ENCODE measurements around the gene AKR1A1. TPM values are rescaled to one million over a fixed set of nuclear protein-coding genes. Genes with fewer than 3 reads are reported as not detected.
"Not testable (repeated sequence)": the region's sequence is repeated elsewhere in the genome, so short reads cannot be mapped to it uniquely, and the experiment has no call there.

AKR1A1 gene
- total and polyA plus RNA-seq, 2 experiments from 2014 or later = 145 to 291 TPM

GRCh38 chr1:45585496-45586075 lies 35.0 kb downstream of the AKR1A1 start:
- peaks cover 12% of the 10 kb centered on the region for H3K4me1 ChIP-seq (ENCODE audit: low read depth)
- peaks cover 3% of the 10 kb centered on the region for H3K36me3 ChIP-seq
- H3K9me3 ChIP-seq (ENCODE audit: low read depth) = no peaks in the 10 kb centered on the region
- no peak for DNase-seq (ENCODE audit: low read depth in 1 of 2, low spot score in 1 of 2)
- no peaks in the 10 kb centered on the region for H3K27me3 ChIP-seq
- H3K27ac ChIP-seq = peak overlapping the region; percentile 79
- peak overlapping the region; percentile 94 for H3K4me3 ChIP-seq
- no peak for TF ChIP-seq CTCF (IDR thresholded peaks at IDR 0.05; ENCODE audit: low read depth, low read length)

- peaks cover 12% of the 10 kb centered on the region for H3K4me1 ChIP-seq (ENCODE audit: low read depth)
- no peaks in the 10 kb centered on the region for H3K9me3 ChIP-seq (ENCODE audit: low read depth)
- DNase-seq (ENCODE audit: low read depth in 1 of 2, low spot score in 1 of 2) = no peak
- peaks cover 10% of the 10 kb centered on the region for H3K36me3 ChIP-seq
- no peak overlapping the region for H3K27ac ChIP-seq
- no peaks in the 10 kb centered on the region for H3K27me3 ChIP-seq
- TF ChIP-seq CTCF (IDR thresholded peaks at IDR 0.05; ENCODE audit: low read depth, low read length) = no peak
- H3K4me3 ChIP-seq = no peak overlapping the region
Observed at GRCh38 chr1:45586769-45587168, 36.1 kb downstream of the AKR1A1 start.

- Histone ChIP-seq H3K9me3 (ENCODE audit: low read depth) (no peaks in the 10 kb centered on the region), H3K4me1 (ENCODE audit: low read depth) (peaks cover 12% of the 10 kb centered on the region), H3K36me3 (peaks cover 37% of the 10 kb centered on the region), H3K27me3 (no peaks in the 10 kb centered on the region), H3K4me3 (no peak overlapping the region), H3K27ac (no peak overlapping the region)
- no peak for DNase-seq (ENCODE audit: low read depth in 1 of 2, low spot score in 1 of 2)
- no peak for TF ChIP-seq CTCF (IDR thresholded peaks at IDR 0.05; ENCODE audit: low read depth, low read length)
Observed at GRCh38 chr1:45589861-45590260, 39.2 kb downstream of the AKR1A1 start.

- H3K4me1 ChIP-seq (ENCODE audit: low read depth) = no peaks in the 10 kb centered on the region
- peaks cover 41% of the 10 kb centered on the region for H3K36me3 ChIP-seq
- no peak overlapping the region for H3K27ac ChIP-seq
- no peaks in the 10 kb centered on the region for H3K9me3 ChIP-seq (ENCODE audit: low read depth)
- no peak for TF ChIP-seq CTCF (IDR thresholded peaks at IDR 0.05; ENCODE audit: low read depth, low read length)
- DNase-seq (ENCODE audit: low read depth in 1 of 2, low spot score in 1 of 2) = no peak
- H3K27me3 ChIP-seq = no peaks in the 10 kb centered on the region
- no peak overlapping the region for H3K4me3 ChIP-seq
Observed at GRCh38 chr1:45594412-45594811, 43.8 kb downstream of the AKR1A1 start.

GRCh38 chr1:45596765-45597164 lies 46.1 kb downstream of the AKR1A1 start:
- not testable (repeated sequence) for H3K4me3 ChIP-seq; H3K27me3 ChIP-seq; H3K27ac ChIP-seq; H3K9me3 ChIP-seq (ENCODE audit: low read depth); DNase-seq (ENCODE audit: low read depth in 1 of 2, low spot score in 1 of 2); H3K4me1 ChIP-seq (ENCODE audit: low read depth)
- peaks cover 34% of the 10 kb centered on the region for H3K36me3 ChIP-seq

GRCh38 chr1:45604239-45604638 lies 53.6 kb downstream of the AKR1A1 start:
- H3K27me3 ChIP-seq = no peaks in the 10 kb centered on the region
- H3K4me3 ChIP-seq = no peak overlapping the region
- no peak for TF ChIP-seq CTCF (IDR thresholded peaks at IDR 0.05; ENCODE audit: low read depth, low read length)
- H3K4me1 ChIP-seq (ENCODE audit: low read depth) = no peaks in the 10 kb centered on the region
- H3K9me3 ChIP-seq (ENCODE audit: low read depth) = no peaks in the 10 kb centered on the region
- H3K27ac ChIP-seq = no peak overlapping the region
- DNase-seq (ENCODE audit: low read depth in 1 of 2, low spot score in 1 of 2) = no peak
- H3K36me3 ChIP-seq = peaks cover 27% of the 10 kb centered on the region
